Common myeloid progenitor, CD34-positive (primary cell): Measurements from ENCODE around the gene ULK4.

Experiments used
- CTCF ChIA-PET: fragments of 350-600 bp; sonication (Branson Sonifier 250); formaldehyde crosslinking; loops from one replicate; lab custom pipeline; 2021; ENCODE audit warnings: antibody characterized with exemption; lab: Charles Lee
- POLR2A ChIA-PET: fragments of 350-600 bp; sonication (Branson Sonifier 250); formaldehyde crosslinking; loops from one replicate; lab custom pipeline; 2021; ENCODE audit warnings: antibody characterized with exemption; lab: Charles Lee
- DNase-seq, 3 donors: peaks; one replicate each; pipeline versions ENCODE4 v3.0.0 to v3.0.0-alpha.2; 2013
- H3K27ac ChIP-seq, 2 experiments: 1 replicate in 1 of 2; 2 replicates in 1 of 2; pipeline ENCODE4 v1.7.0; 2013; ENCODE audit warnings: inconsistent platforms in 2 of 2, low read length in 2 of 2, mild to moderate bottlenecking in 2 of 2, low read depth in 1 of 2, moderate library complexity in 1 of 2; ENCODE audit not compliant: severe bottlenecking in 2 of 2, insufficient read depth in 1 of 2, poor library complexity in 1 of 2
- H3K27me3 ChIP-seq, 5 experiments: replicated peaks in 2 of 5; 1 replicate in 3 of 5; 2 replicates in 2 of 5; pipeline versions ENCODE4 v1.6.1 to v1.7.0; 2013; ENCODE audit warnings: low read length in 4 of 5, mild to moderate bottlenecking in 2 of 5, moderate library complexity in 2 of 5, inconsistent platforms in 1 of 5; ENCODE audit not compliant: insufficient read depth in 5 of 5, control insufficient read depth in 4 of 5
- H3K36me3 ChIP-seq, 4 experiments: 1 replicate in 2 of 4; 2 replicates in 2 of 4; pipeline versions ENCODE4 v1.6.1 to v1.7.0; 2013; ENCODE audit warnings: low read length in 3 of 4, control low read depth in 1 of 4, mild to moderate bottlenecking in 1 of 4; ENCODE audit not compliant: control insufficient read depth in 4 of 4, insufficient read depth in 4 of 4
- H3K4me1 ChIP-seq, 4 experiments: 1 replicate in 3 of 4; 2 replicates in 1 of 4; pipeline versions ENCODE4 v1.6.1 to v1.7.1; 2013; ENCODE audit warnings: low read length in 3 of 4, mild to moderate bottlenecking in 3 of 4, control low read depth in 1 of 4, inconsistent platforms in 1 of 4, moderate library complexity in 1 of 4; ENCODE audit not compliant: control insufficient read depth in 4 of 4, insufficient read depth in 4 of 4; ENCODE audit errors: control extremely low read depth in 1 of 4
- H3K4me3 ChIP-seq, 7 experiments: 1 replicate in 4 of 7; 2 replicates in 3 of 7; pipeline versions ENCODE4 v1.5.1 to v1.7.0; 2013; ENCODE audit warnings: mild to moderate bottlenecking in 7 of 7, low read length in 6 of 7, moderate library complexity in 6 of 7, inconsistent platforms in 2 of 7, low read depth in 2 of 7, control low read depth in 1 of 7; ENCODE audit not compliant: insufficient read depth in 4 of 7, control insufficient read depth in 1 of 7; ENCODE audit errors: extremely low read depth in 1 of 7
- H3K9me3 ChIP-seq, 5 experiments: 1 replicate in 4 of 5; 2 replicates in 1 of 5; pipeline versions ENCODE4 v1.6.1 to v1.7.1; 2013; ENCODE audit warnings: low read length in 4 of 5, mild to moderate bottlenecking in 2 of 5, inconsistent platforms in 1 of 5, low read depth in 1 of 5, moderate library complexity in 1 of 5; ENCODE audit not compliant: control insufficient read depth in 4 of 5, insufficient read depth in 2 of 5; ENCODE audit errors: control extremely low read depth in 1 of 5
- WGBS: methylation state at CpG from one replicate; pipeline ENCODE4 v1.1.5; 2013; ENCODE audit not compliant: insufficient coverage; 5-methylcytosine and 5-hydroxymethylcytosine counted together

Gene ULK4

DNA sequence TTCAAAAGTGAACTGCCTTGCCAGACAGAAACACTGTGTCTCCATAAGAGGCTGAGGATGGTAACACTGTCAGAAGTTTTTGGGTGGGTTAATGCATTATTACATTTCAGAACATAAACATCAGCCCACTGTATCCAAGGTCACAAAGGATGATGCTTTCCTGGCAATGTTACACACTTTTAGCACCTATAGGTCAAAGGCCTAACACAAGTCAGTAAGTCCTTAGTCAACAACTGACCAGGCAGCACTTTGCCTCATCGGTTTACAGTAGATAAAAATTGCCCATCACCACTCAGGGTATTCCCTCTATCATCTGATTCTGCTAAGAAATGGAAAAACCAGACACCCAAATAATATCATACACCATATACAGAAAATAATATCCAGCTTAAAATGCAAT, 664.2 kb downstream of the ULK4 start:
- no peak for DNase-seq
- Histone ChIP-seq H3K36me3 (no peaks in the 10 kb centered on the region), H3K4me1 (no peaks in the 10 kb centered on the region), H3K4me3 (no peak overlapping the region), H3K27me3 (no peaks in the 10 kb centered on the region), H3K27ac (no peak overlapping the region), H3K9me3 (no peaks in the 10 kb centered on the region)
- WGBS, result no CpG with 5 or more reads among the region's 1 CpG
- CTCF ChIA-PET, result no interaction called here
- POLR2A ChIA-PET, result no interaction called here

GRCh38 chr3:41296556-41296955, 665.3 kb downstream of the ULK4 start:
- H3K4me1 ChIP-seq, result no peaks in the 10 kb centered on the region
- no peaks in the 10 kb centered on the region for H3K36me3 ChIP-seq
- DNase-seq, result no peak
- H3K9me3 ChIP-seq, result no peaks in the 10 kb centered on the region
- no peaks in the 10 kb centered on the region for H3K27me3 ChIP-seq
- POLR2A ChIA-PET, result no interaction called here
- CTCF ChIA-PET, result no interaction called here
- no peak overlapping the region for H3K27ac ChIP-seq
- H3K4me3 ChIP-seq, result no peak overlapping the region
- 100% methylated on average over 2 of the region's 2 CpGs for WGBS

- CTCF ChIA-PET, result no interaction called here
- no peaks in the 10 kb centered on the region for H3K27me3 ChIP-seq
- 67% methylated on average over 3 of the region's 3 CpGs for WGBS
- H3K27ac ChIP-seq, result no peak overlapping the region
- no peaks in the 10 kb centered on the region for H3K9me3 ChIP-seq
- no peaks in the 10 kb centered on the region for H3K4me1 ChIP-seq
- POLR2A ChIA-PET, result no interaction called here
- H3K36me3 ChIP-seq, result peaks cover 0 to under 1% (median 0%) of the 10 kb centered on the region in 4 experiments
- no peak overlapping the region for H3K4me3 ChIP-seq
- no peak for DNase-seq
Observed at GRCh38 chr3:41295740-41296139, 666.2 kb downstream of the ULK4 start.

GRCh38 chr3:41293169-41293681, 668.7 kb downstream of the ULK4 start:
- ChIA-PET POLR2A (no interaction called here), CTCF (no interaction called here)
- no peak overlapping the region for H3K4me3 ChIP-seq
- H3K4me1 ChIP-seq, result no peaks in the 10 kb centered on the region
- no peaks in the 10 kb centered on the region for H3K9me3 ChIP-seq
- H3K27ac ChIP-seq, result no peak overlapping the region
- DNase-seq, result no peak
- no peaks in the 10 kb centered on the region for H3K27me3 ChIP-seq
- WGBS, result no CpG with 5 or more reads among the region's 1 CpG
- H3K36me3 ChIP-seq, result peaks cover 0 to 4% (median 0%) of the 10 kb centered on the region in 4 experiments

DNA sequence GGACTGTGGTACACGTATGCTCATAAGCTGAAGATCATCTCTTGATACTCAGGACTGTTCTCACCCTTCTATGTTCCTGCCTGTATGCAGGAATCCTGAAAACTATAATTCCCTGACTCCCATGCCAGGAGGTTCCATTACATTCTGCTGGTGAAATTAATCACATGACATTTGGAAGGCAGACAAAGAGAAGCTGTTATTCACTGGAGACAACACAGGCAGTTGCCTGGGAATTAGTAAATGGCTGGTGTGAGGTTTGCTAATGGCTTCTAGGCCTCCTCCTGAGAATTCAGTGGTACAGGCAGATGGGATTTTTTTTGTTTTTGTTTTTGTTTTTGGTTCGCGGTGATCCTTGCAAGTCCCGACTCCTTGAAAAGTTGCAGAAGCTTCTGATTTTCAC, 671.2 kb downstream of the ULK4 start:
- Histone ChIP-seq H3K36me3 (peaks cover 0 to 4% (median 0%) of the 10 kb centered on the region in 4 experiments), H3K4me1 (no peaks in the 10 kb centered on the region), H3K27me3 (no peaks in the 10 kb centered on the region), H3K27ac (no peak overlapping the region), H3K9me3 (no peaks in the 10 kb centered on the region), H3K4me3 (no peak overlapping the region)
- 91% methylated on average over 1 of the region's 4 CpGs for WGBS
- CTCF ChIA-PET, result no interaction called here
- no peak for DNase-seq
- POLR2A ChIA-PET, result no interaction called here

DNA sequence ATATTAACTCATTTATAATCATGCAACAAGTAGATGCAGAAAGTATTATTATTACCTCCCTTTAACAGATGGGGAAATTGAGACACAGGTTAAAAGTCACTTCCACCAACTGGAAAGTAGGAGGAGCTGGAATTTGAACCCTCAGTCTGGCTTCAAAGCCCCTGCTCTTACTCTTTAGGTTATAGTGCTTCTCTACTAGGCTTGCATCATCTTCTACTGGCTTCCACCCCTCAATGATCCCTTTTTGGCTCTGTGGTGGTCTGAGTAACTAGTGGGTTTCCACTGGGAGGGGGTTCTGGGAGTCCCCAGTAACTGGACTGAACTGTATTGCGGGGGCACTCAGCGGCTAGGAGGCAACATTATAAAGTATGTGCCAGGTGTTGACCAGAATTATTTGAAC, 671.6 kb downstream of the ULK4 start:
- Histone ChIP-seq H3K27ac (no peak overlapping the region), H3K36me3 (peaks cover 0 to 4% (median 0%) of the 10 kb centered on the region in 4 experiments), H3K4me3 (no peak overlapping the region), H3K9me3 (no peaks in the 10 kb centered on the region), H3K4me1 (no peaks in the 10 kb centered on the region), H3K27me3 (no peaks in the 10 kb centered on the region)
- 100% methylated on average over 2 of the region's 2 CpGs for WGBS
- ChIA-PET POLR2A (no interaction called here), CTCF (no interaction called here)
- no peak for DNase-seq

DNA sequence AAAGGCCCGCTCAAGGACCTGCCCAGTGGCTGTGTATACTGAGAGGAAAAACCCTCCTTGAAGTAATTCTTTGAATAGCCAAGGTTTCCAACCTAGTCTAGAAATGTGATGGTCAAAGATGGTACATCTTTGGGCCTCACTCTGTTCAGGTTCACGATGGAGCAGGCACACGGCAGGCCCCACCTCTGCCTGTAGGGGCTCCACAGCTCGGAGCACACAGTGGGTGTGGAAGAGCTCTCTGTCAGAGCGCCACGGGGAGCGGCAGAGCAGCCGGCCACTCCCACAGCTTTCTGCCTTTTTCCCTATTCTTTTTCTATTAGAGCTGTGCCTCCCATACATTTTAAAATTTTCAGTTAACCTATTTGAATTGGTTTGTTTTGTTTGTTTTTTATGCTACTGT, 673.1 kb downstream of the ULK4 start:
- WGBS, result 95% methylated on average over 4 of the region's 8 CpGs
- H3K4me1 ChIP-seq, result no peaks in the 10 kb centered on the region
- no peaks in the 10 kb centered on the region for H3K27me3 ChIP-seq
- no peak overlapping the region for H3K27ac ChIP-seq
- ChIA-PET CTCF (no interaction called here), POLR2A (no interaction called here)
- no peaks in the 10 kb centered on the region for H3K9me3 ChIP-seq
- DNase-seq, result no peak
- peaks cover 0 to 4% (median 0%) of the 10 kb centered on the region in 4 experiments for H3K36me3 ChIP-seq
- H3K4me3 ChIP-seq, result no peak overlapping the region
